ENCODE results near the gene KEL.

Gene KEL

GRCh38 chr7:142906643-142907042, 55.5 kb downstream of the KEL start:
- no peak for TF ChIP-seq CTCF (conservative IDR thresholded peaks at IDR 0.05)
- 0 out of 2 replicates have a peak, but pooled peaks have one; percentile 6 for TF ChIP-seq ZFX (IDR thresholded peaks at IDR 0.05)

GRCh38 chr7:142905759-142906158, 56.4 kb downstream of the KEL start:
- TF ChIP-seq CTCF (conservative IDR thresholded peaks at IDR 0.05): no peak
- TF ChIP-seq ZFX (IDR thresholded peaks at IDR 0.05): no peak
- H3K27ac ChIP-seq: no peak overlapping the region

More at GRCh38 chr7:142906643-142907042, 55.5 kb downstream of the KEL start:
- no peak overlapping the region for H3K27ac ChIP-seq

GRCh38 chr7:142904128-142904527, 58.0 kb downstream of the KEL start:
- TF ChIP-seq ZFX (IDR thresholded peaks at IDR 0.05) (no peak), CTCF (conservative IDR thresholded peaks at IDR 0.05) (no peak)
- H3K27ac ChIP-seq: no peak overlapping the region

GRCh38 chr7:142901426-142902259, 60.5 kb downstream of the KEL start:
- peak overlapping the region; percentile 70 for H3K27ac ChIP-seq
- TF ChIP-seq CTCF (conservative IDR thresholded peaks at IDR 0.05) (no peak), ZFX (IDR thresholded peaks at IDR 0.05) (no peak)

- TF ChIP-seq CTCF (conservative IDR thresholded peaks at IDR 0.05) (no peak), ZFX (IDR thresholded peaks at IDR 0.05) (no peak)
Measured at GRCh38 chr7:142899661-142900060, 62.5 kb downstream of the KEL start.

GRCh38 chr7:142898377-142899170, 63.6 kb downstream of the KEL start:
- TF ChIP-seq ZFX (IDR thresholded peaks at IDR 0.05): no peak
- TF ChIP-seq CTCF (conservative IDR thresholded peaks at IDR 0.05): no peak
- H3K27ac ChIP-seq: peak overlapping the region; percentile 93

More at GRCh38 chr7:142899661-142900060, 62.5 kb downstream of the KEL start:
- H3K27ac ChIP-seq: peak overlapping the region; percentile 93; the same call in 1 of the 2 replicates

- H3K27ac ChIP-seq: peak overlapping the region; percentile 93
- no peak for TF ChIP-seq CTCF (conservative IDR thresholded peaks at IDR 0.05)
- TF ChIP-seq ZFX (IDR thresholded peaks at IDR 0.05): no peak
Measured at GRCh38 chr7:142897691-142898090, 64.5 kb downstream of the KEL start.
